Aorta (tissue), 5 donors: ENCODE results near the gene ATP6V1B1. TPM values are rescaled to one million over a fixed set of nuclear protein-coding genes. Genes with fewer than 3 reads are reported as not detected.

Experiments used
- ATAC-seq: fragments of 200-7000 bp; cut with Tn5 transposase; one replicate; pipeline ENCODE4 v1.9.1; 2022; ENCODE audit warnings: moderate library complexity; ENCODE audit not compliant: low FRiP score
- DNase-seq, 2 donors: peaks; one replicate each; pipeline ENCODE4 v3.0.0-alpha.2; 2020
- H3K27ac ChIP-seq, 2 donors: one replicate each; pipeline ENCODE4 v1.5.1; 2013; ENCODE audit warnings: low read length in 2 of 2, mild to moderate bottlenecking in 2 of 2, moderate library complexity in 2 of 2, control low read depth in 1 of 2, inconsistent platforms in 1 of 2, low read depth in 1 of 2
- H3K27me3 ChIP-seq, 2 donors: one replicate each; pipeline ENCODE4 v1.6.1; 2013; ENCODE audit warnings: control low read depth in 1 of 2, low read length in 1 of 2, mild to moderate bottlenecking in 1 of 2, moderate library complexity in 1 of 2; ENCODE audit not compliant: insufficient read depth in 2 of 2, control insufficient read depth in 1 of 2
- H3K36me3 ChIP-seq, 2 donors: one replicate each; pipeline ENCODE4 v1.6.1; 2013; ENCODE audit warnings: control low read depth in 1 of 2, low read length in 1 of 2, mild to moderate bottlenecking in 1 of 2; ENCODE audit not compliant: insufficient read depth in 2 of 2, control insufficient read depth in 1 of 2
- H3K4me1 ChIP-seq, 2 donors: one replicate each; pipeline ENCODE4 v1.6.1; 2013; ENCODE audit warnings: low read length in 2 of 2, control low read depth in 1 of 2, mild to moderate bottlenecking in 1 of 2, moderate library complexity in 1 of 2; ENCODE audit not compliant: insufficient read depth in 2 of 2, control insufficient read depth in 1 of 2
- H3K4me3 ChIP-seq, 2 donors: one replicate each; pipeline ENCODE4 v1.5.1; 2013; ENCODE audit warnings: low read length in 2 of 2, control low read depth in 1 of 2, mild to moderate bottlenecking in 1 of 2
- H3K9me3 ChIP-seq: one replicate; pipeline ENCODE4 v1.6.1; 2013; ENCODE audit warnings: mild to moderate bottlenecking, low read length; ENCODE audit not compliant: control insufficient read depth
- WGBS, 2 donors: extraction: QIAGEN DNeasy Blood & Tissue Kit; methylation state at CpG; one replicate each; pipeline ENCODE4 v1.1.7; 2013; 5-methylcytosine and 5-hydroxymethylcytosine counted together
- intact Hi-C, 2 donors: fragments of 100-400 bp; cut with DNase I; formaldehyde crosslinking; loops; one replicate each; pipeline versions ENCODE4 v1.14.2 to v1.15.0; 2022
- polyA plus RNA-seq, 2 donors: library from polyadenylated mRNA; stranded (reverse); fragments of 200-250 nt; gene quantifications; one replicate each; pipeline ENCODE4 v1.2.3, GENCODE V29; 2013
- total RNA-seq, 2 donors: library from RNA; stranded (reverse); fragmentation: NEBNext Ultra II Directional; extraction: Animal tissue kit (Norgen Biotek cat#: 25700); gene quantifications; one replicate each; pipeline ENCODE4 v1.2.1, GENCODE V29; 2021
- donor health status: healthy with polysubstance abuse.
- donor health status: Bipolar disorder and iron deficiency.
- donor health status: DM: no; HTN: no; CAD: no.
- donor health status: DM: no; HTN: no; CAD: no.
- donor health status: DM: yes; HTN: yes; CAD: no.

ATP6V1B1 gene
- total and polyA plus RNA-seq, 4 donors: 1.8 to 6.4 (median 3.1) TPM; not detected in 1

GRCh38 chr2:70891572-70892357 lies 43.9 kb upstream of the ATP6V1B1 start:
- Histone ChIP-seq H3K4me1 (no peaks in the 10 kb centered on the region), H3K36me3 (no peaks in the 10 kb centered on the region), H3K27ac (no peak overlapping the region), H3K4me3 (no peak overlapping the region), H3K27me3 (peaks cover 0 to 2% of the 10 kb centered on the region in 2 donors), H3K9me3 (no peaks in the 10 kb centered on the region)
- intact Hi-C loops: no loop called here
- no peak for ATAC-seq
- no peak for DNase-seq
- 72 to 80% methylated on average over 9 of the region's 9 CpGs for WGBS, 2 donors

- DNase-seq: no peak
- Histone ChIP-seq H3K4me3 (no peak overlapping the region), H3K9me3 (no peaks in the 10 kb centered on the region), H3K27me3 (no peaks in the 10 kb centered on the region), H3K27ac (no peak overlapping the region), H3K36me3 (no peaks in the 10 kb centered on the region), H3K4me1 (no peaks in the 10 kb centered on the region)
- intact Hi-C loops: no loop called here
- ATAC-seq: no peak
- 68 to 84% methylated on average over 5 of the region's 5 CpGs for WGBS, 2 donors
Observed at GRCh38 chr2:70892750-70893149, 43.0 kb upstream of the ATP6V1B1 start.

- no peak for DNase-seq
- intact Hi-C loops: no loop called here
- Histone ChIP-seq H3K27me3 (no peaks in the 10 kb centered on the region), H3K4me1 (no peaks in the 10 kb centered on the region), H3K36me3 (no peaks in the 10 kb centered on the region), H3K9me3 (no peaks in the 10 kb centered on the region), H3K27ac (no peak overlapping the region), H3K4me3 (no peak overlapping the region)
- WGBS, 2 donors: 65 to 78% methylated on average over 2 of the region's 2 CpGs
- no peak for ATAC-seq
Observed at GRCh38 chr2:70893186-70893585, 42.5 kb upstream of the ATP6V1B1 start.

- Histone ChIP-seq H3K4me1 (no peaks in the 10 kb centered on the region), H3K27ac (no peak overlapping the region), H3K27me3 (no peaks in the 10 kb centered on the region), H3K9me3 (no peaks in the 10 kb centered on the region), H3K36me3 (no peaks in the 10 kb centered on the region), H3K4me3 (no peak overlapping the region)
- 77 to 79% methylated on average over 4 of the region's 4 CpGs for WGBS, 2 donors
- DNase-seq (no peak), ATAC-seq (no peak)
- intact Hi-C loops: no loop called here
Observed at GRCh38 chr2:70894765-70895164, 40.9 kb upstream of the ATP6V1B1 start.

- no peaks in the 10 kb centered on the region for H3K27me3 ChIP-seq
- intact Hi-C loops: no loop called here
- 83 to 87% methylated on average over 3 of the region's 3 CpGs for WGBS, 2 donors
Observed at GRCh38 chr2:70895249-70895648, 40.5 kb upstream of the ATP6V1B1 start.

GRCh38 chr2:70895998-70896764 lies 39.5 kb upstream of the ATP6V1B1 start:
- 56 to 61% methylated on average over 25 of the region's 25 CpGs for WGBS, 2 donors
- H3K4me3 ChIP-seq: no peak overlapping the region
- ATAC-seq (no peak), DNase-seq (no peak)
- no peaks in the 10 kb centered on the region for H3K4me1 ChIP-seq
- no peak overlapping the region for H3K27ac ChIP-seq
- no peaks in the 10 kb centered on the region for H3K27me3 ChIP-seq
- no peaks in the 10 kb centered on the region for H3K36me3 ChIP-seq
- H3K9me3 ChIP-seq: no peaks in the 10 kb centered on the region
- intact Hi-C loops: no loop called here

More at GRCh38 chr2:70895249-70895648, 40.5 kb upstream of the ATP6V1B1 start:
- no peaks in the 10 kb centered on the region for H3K9me3 ChIP-seq
- DNase-seq (no peak), ATAC-seq (no peak)
- H3K27ac ChIP-seq: no peak overlapping the region
- H3K4me3 ChIP-seq: no peak overlapping the region
- no peaks in the 10 kb centered on the region for H3K36me3 ChIP-seq
- no peaks in the 10 kb centered on the region for H3K4me1 ChIP-seq

GRCh38 chr2:70896765-70897202 lies 38.9 kb upstream of the ATP6V1B1 start:
- H3K27me3 ChIP-seq: no peaks in the 10 kb centered on the region

GRCh38 chr2:70897203-70897976 lies 38.3 kb upstream of the ATP6V1B1 start:
- Histone ChIP-seq H3K27me3 (no peaks in the 10 kb centered on the region), H3K36me3 (no peaks in the 10 kb centered on the region), H3K4me1 (no peaks in the 10 kb centered on the region), H3K4me3 (no peak overlapping the region), H3K9me3 (no peaks in the 10 kb centered on the region), H3K27ac (no peak overlapping the region)
- intact Hi-C loops: no loop called here
- DNase-seq: peak in 1 of 2 donors; percentile 28
- no peak for ATAC-seq
- 5 to 8% methylated on average over 35 of the region's 35 CpGs for WGBS, 2 donors

More at GRCh38 chr2:70896765-70897202, 38.9 kb upstream of the ATP6V1B1 start:
- H3K9me3 ChIP-seq: no peaks in the 10 kb centered on the region
- no peak overlapping the region for H3K27ac ChIP-seq
- intact Hi-C loops: no loop called here
- DNase-seq: no peak
- H3K36me3 ChIP-seq: no peaks in the 10 kb centered on the region
- 22 to 26% methylated on average over 16 of the region's 16 CpGs for WGBS, 2 donors
- no peak overlapping the region for H3K4me3 ChIP-seq
- no peak for ATAC-seq
- no peaks in the 10 kb centered on the region for H3K4me1 ChIP-seq
